Fibroblast of gingiva (primary cell): ENCODE data around the gene COMMD7.
"Not testable (repeated sequence)": the region's sequence is repeated elsewhere in the genome, so short reads cannot be mapped to it uniquely, and the experiment has no call there.

Source experiments
- DNase-seq: peaks from one replicate; pipeline ENCODE4 v3.0.0-alpha.2; 2011; ENCODE audit warnings: low read depth

COMMD7 gene

GRCh38 chr20:32728435-32728834 lies 14.8 kb downstream of the COMMD7 start:
- DNase-seq = not testable (repeated sequence)

DNA sequence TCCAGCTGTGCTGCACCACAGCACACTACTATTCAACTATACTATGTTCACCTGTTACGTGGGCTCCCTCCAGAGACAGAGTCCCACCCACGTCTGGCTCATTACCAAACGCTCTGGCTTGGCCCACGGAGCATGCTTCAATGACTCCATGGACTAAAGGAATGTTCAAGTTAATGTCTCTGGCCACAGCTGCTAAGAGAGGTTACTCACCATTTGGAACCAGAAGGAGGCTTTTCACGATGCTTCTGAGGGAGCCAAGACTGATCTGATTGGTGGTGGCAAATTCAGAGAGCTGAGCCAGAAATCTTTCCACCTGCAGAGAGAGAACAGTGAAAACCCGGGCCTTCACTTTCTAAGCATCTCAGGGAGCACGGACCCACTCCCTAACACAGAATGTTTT lies 15.6 kb downstream of the COMMD7 start:
- peak; percentile 42 for DNase-seq

- DNase-seq = no peak
Measured at GRCh38 chr20:32718749-32719348, 24.4 kb downstream of the COMMD7 start.

DNA sequence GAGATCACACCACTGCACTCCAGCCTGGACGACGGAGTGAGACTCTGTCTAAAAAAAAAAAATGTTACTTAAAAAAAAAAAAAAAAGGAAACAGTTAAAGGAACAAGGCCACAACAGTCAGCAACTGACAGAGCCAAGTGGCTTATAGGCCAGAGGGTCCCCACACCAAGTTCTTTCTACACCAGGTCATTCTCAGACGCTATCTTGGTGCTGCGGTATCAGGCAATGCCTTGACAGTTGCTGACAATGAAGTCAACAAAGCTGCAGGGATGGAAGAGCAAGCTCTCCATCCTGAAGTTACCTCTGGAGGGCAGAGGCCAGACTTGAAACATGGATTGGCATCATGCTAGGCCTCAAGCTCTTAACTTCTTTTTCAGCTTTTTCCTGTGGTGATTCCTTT lies 31.9 kb downstream of the COMMD7 start:
- DNase-seq = no peak

DNA sequence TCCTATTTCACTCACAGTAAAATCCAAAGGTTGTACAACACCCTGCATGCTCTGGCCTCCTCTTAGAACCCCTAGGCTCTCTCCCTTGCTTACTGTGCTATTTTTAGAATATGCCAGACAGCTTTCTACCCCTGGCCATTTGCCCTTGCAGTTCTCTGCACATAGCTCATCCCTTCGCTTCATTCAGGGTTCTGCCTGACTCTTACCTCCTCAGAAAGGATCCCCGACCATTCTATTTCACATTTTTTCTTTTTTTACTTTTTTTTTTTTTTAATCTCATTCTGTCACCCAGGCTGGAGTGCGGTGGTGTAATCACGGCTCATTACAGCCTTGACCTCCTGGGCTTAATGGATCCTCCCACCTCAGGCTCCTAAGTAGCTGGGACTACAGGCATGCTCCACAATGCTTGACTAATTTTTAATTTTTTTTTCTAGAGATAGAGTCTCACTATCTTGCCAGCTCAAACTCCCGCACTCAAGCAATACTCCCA lies 33.6 kb downstream of the COMMD7 start:
- no peak for DNase-seq

DNA sequence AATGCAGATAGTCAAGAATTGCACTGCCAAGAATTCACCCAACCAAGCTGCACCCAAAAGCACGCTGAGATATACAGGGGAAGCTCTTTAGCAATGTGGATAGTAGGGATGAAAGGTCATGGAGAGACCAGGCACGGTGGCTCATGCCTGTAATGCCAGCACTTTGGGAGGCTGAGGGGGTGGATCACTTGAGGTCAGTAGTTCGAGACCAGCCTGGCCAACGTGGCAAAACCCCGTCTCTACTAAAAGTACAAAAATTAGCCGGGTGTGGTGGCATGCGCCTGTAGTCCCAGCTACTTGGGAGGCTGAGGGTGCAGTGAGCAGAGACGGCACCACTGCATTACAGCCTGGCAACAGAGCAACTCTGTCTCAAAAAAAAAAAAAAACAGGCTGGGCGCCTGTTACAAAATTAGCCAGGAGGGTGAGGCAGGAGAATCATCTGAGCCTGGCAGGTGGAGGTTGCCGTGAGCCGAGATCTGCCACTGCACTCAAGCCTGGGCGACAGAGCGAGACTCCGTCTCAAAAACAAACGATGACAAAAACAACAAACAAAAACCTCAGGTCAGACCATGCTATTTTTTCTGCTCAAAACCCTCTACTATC lies 34.1 kb downstream of the COMMD7 start:
- not testable (repeated sequence) for DNase-seq

DNA sequence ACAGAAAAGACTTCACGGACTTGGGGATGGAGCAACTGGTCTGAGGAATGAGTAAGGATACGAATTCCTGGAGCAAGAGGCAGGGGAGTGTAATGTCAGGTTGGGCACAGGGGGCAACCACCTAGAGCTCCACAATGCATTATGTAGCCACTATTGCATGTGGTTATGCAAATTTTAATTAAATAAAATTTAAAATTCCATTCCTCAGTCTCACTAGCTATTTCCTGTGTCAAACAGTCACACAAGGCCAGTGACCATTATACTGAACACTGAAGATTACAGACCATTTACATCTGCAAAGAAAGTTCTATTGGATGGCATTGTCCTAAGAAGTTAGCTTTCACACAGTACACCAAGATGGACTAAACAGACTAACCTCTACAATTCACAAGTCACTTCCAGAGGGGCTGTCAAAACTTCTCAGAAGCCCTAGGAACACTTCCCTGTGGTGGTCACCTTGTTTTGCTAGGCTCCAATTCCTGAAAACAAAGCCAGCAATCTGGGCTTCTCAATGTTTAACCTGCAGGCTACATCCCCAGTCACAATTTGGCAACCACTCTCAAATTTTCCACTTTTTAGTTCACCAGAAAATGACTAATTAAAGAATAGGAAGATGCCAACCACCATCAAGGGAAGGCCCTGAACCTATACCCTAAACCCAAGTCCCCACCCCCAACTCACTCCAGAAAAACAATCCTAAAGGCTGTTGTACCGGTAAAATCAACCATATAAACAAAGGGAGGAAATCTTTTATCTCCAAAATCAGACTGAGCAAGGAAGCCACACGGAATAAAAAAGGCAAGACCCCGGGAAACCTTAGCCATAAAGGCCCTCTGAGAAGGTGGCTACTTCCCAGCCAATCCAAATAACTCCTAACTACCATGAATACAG lies 35.3 kb downstream of the COMMD7 start:
- peak; percentile 40 for DNase-seq

DNA sequence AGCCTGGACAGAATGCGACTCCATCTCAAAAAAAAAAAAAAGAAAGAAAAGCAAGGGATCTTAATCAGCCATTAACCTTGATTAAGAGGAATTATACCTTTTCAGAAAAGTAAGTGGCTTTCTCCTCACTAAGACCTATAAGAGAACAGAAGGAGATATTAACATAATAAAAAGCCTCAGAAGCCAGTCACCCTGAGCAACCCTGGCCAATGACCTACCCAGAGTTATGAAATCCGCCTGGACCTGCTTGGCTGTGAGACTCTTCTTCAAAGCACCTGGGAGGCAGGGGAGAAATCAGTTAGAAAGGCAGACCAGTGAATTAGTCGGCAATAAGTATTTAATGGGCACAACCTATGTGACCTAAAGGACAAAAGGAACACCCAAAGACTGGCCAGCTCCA lies 36.8 kb downstream of the COMMD7 start:
- no peak for DNase-seq

GRCh38 chr20:32702706-32703425 lies 40.4 kb downstream of the COMMD7 start:
- no peak for DNase-seq

DNA sequence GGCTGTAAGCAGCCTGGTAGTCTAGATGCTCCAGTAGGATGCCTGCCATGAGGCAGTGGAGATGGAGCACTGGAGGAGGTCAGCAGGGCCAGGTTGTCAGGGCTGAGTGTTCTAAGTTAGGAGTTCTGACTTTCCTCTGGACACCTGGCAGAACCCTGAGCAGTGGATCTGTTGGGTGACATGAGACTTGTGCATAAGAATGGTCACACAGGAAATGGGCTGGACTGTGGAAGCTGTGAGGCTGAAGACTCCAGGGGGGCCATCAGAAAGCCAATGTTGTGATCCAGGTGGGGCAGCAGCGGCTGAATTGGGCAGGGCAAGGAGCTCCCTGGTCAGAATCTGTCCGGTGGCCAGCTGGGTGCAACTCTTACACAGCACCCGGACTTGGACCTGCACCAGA lies 45.7 kb downstream of the COMMD7 start:
- no peak for DNase-seq

- no peak for DNase-seq
Measured at GRCh38 chr20:32695089-32695488, 48.2 kb downstream of the COMMD7 start.

DNA sequence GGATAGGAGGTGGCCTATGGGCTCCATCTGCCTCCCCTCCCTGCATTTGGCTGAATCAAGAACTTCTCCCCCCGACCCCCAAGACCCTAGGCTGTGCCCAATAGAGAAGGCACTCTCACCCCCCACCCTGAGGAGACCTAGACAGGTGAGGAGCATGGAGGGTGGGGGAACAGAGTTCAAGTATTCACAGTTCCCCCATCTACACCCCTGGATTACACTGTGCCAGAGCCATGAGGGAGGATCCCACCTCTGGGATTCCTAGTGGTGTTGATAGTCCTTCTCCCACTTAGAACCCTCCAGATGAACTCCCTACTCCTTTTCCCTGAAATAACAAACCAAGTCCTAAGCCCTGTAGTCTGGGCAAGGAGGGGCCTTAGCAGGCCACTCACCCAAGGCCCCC lies 54.3 kb downstream of the COMMD7 start:
- DNase-seq = not testable (repeated sequence)

GRCh38 chr20:32687180-32687532 lies 56.1 kb downstream of the COMMD7 start:
- DNase-seq = no peak

GRCh38 chr20:32686530-32687179 lies 56.6 kb downstream of the COMMD7 start:
- DNase-seq = no peak

DNA sequence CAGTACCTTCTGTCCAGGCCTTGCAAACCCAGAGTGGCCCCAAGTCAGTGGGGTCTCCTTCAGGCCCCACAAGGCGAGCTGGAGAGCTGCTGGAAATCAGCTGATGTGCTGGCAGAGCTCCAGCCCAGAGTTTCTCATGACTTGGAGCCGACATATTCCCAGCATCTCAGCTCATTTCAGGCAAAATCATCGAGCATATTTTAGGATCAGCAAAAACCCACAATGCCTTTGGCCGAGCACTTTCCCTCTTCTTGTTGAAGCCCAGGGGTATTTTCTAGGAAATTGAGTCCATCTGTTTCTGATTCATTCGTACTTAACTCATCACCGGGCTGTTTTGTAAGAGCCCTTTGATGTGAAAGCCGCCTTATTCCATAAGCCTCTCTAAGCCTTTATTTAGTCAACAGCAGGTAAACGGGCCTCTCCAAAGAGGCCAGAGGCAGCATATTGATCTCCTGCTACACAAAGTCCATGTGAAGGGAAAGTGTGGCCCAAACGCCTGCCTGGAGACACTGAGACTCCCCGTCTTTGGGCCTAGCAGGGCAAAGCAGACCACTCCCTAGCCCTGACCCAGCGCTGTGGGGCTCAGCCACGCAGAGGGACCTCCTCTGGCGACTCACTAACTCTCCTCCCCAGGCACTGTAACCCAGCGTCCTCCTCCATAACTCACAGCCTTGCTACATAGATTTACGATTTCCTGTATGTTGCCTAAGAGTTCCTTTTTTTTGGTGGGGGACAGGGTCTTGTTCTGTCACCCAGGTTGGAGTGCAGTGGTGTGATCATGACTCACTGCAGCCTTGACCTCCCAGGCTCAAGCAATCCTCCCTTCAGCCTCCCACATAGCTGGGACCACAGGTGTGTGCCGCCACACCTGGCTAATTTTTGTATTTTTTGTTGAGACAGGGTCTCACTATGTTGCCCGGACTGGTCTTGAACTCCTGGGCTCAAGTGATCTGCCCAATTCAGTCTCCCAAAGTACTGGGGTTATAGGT lies 57.4 kb downstream of the COMMD7 start:
- DNase-seq = peak; percentile 93

- DNase-seq = no peak
Measured at GRCh38 chr20:32682508-32682987, 60.7 kb downstream of the COMMD7 start.

- DNase-seq = no peak
Measured at GRCh38 chr20:32681175-32682084, 61.8 kb downstream of the COMMD7 start.

GRCh38 chr20:32680544-32681174 lies 62.6 kb downstream of the COMMD7 start:
- no peak for DNase-seq

- peak; percentile 90 for DNase-seq
Measured at GRCh38 chr20:32678948-32679347, 64.3 kb downstream of the COMMD7 start.
